ENCODE results near the gene EPS8L3. TPM values are rescaled to one million over a fixed set of nuclear protein-coding genes. Genes with fewer than 3 reads are reported as not detected.

The EPS8L3 gene
- not detected in 2 replicates for total RNA-seq
- polyA plus RNA-seq = not detected in 2 replicates
- polyA plus RNA-seq (2011; cell fraction: cytosol; rRNA removed) = not detected in 2 replicates
- polyA plus RNA-seq (2011; cell fraction: nucleus; rRNA removed) = 0.10 and 0.53 TPM in 2 replicates
- not detected in 2 replicates for polyA plus RNA-seq (2012)
- polyA minus RNA-seq = not detected in 2 replicates
- polyA minus RNA-seq (2011; cell fraction: cytosol; rRNA and poly(A)+ RNA removed) = not detected
- polyA minus RNA-seq (2011; cell fraction: nucleus; rRNA and poly(A)+ RNA removed) = not detected in 2 replicates
- not detected for Bru-seq, nascent RNA
- BruChase-seq, experiment 1, labeled RNA remaining after a 6-hour chase = not detected
- not detected for BruChase-seq, experiment 2, labeled RNA remaining after a 2-hour chase
- long read RNA-seq = 0 reads

GRCh38 chr1:109763646-109764415 is at the start of gene EPS8L3:
Gene EPS8L3 (minus strand): TSS chr1:109763923. CDS start chr1:109761749, 2,174 bp downstream.
- FAIRE-seq = no peak
- Histone ChIP-seq H3K4me2 (ENCODE audit: insufficient read depth, low read length) (peak within 1 kb of the TSS; percentile 6), H3K9me3 (replicated peaks; ENCODE audit: control insufficient read depth, insufficient read depth, low read length) (no peaks in the 10 kb centered on the region), H3K27me3 (ENCODE audit: control insufficient read depth in 2 of 2, insufficient read depth in 2 of 2, low read length in 2 of 2) (no peaks in the 10 kb centered on the region), H3K9me1 (replicated peaks; ENCODE audit: control insufficient read depth, extremely low read depth, insufficient read depth, low read length) (no peaks in the 10 kb centered on the region), H4K20me1 (replicated peaks; ENCODE audit: control insufficient read depth, extremely low read depth, insufficient read depth, low read length) (no peaks in the 10 kb centered on the region), H3K4me1 (ENCODE audit: control insufficient read depth, extremely low read depth, insufficient read depth, low read length) (peaks cover 14% of the 10 kb centered on the region), H2AFZ (ENCODE audit: low read depth, low read length) (peak within 1 kb of the TSS; percentile 30), H3K9ac (replicated peaks; ENCODE audit: extremely low read depth, insufficient read depth, low read length) (no peak within 1 kb of the TSS), H3K27ac (ENCODE audit: insufficient read depth, low read depth, low read length) (peak within 1 kb of the TSS; percentile 90), H3K79me2 (ENCODE audit: control insufficient read depth, insufficient read depth, low read length) (no peaks in the 10 kb centered on the region), H3K36me3 (ENCODE audit: control insufficient read depth in 2 of 2, extremely low read depth in 1 of 2, insufficient read depth in 2 of 2, low read length in 2 of 2) (no peaks in the 10 kb centered on the region), H3K4me3 (replicated peaks in 1 of 3; ENCODE audit: insufficient read depth in 1 of 3, low read depth in 1 of 3, low read length in 3 of 3) (no peak within 1 kb of the TSS)
- no TSS peak for BruUV-seq (replicated peaks)
- CTCF ChIA-PET = interaction anchor here (0.7 to 1.3 kb wide), 4 partner anchors 23 to 218 kb away, joined by 3 to 4 read pairs (median 3); partner anchors contain the start of gene GSTM3
- no peak for DNase-seq (ENCODE audit: low read depth, low spot score)
- POLR2A ChIA-PET = interaction anchor here (0.6 kb wide), 2 partner anchors 24 to 140 kb away, joined by 3 read pairs; no protein-coding TSS in a partner anchor
- TF ChIP-seq POLR2AphosphoS5 (IDR thresholded peaks at IDR 0.05; ENCODE audit: insufficient read depth, low read depth, low read length) (no peak), EZH2 (IDR thresholded peaks at IDR 0.05; ENCODE audit: borderline replicate concordance, low read depth, low read length, severe bottlenecking) (no peak), JUN (IDR thresholded peaks at IDR 0.05; ENCODE audit: borderline replicate concordance, insufficient read depth, insufficient read length, low read depth) (no peak), FOS (IDR thresholded peaks at IDR 0.05; ENCODE audit: borderline replicate concordance, insufficient read depth, low read length) (no peak), POLR2A (IDR thresholded peaks at IDR 0.05; ENCODE audit: low read depth, low read length) (no peak), MYC (IDR thresholded peaks at IDR 0.05; ENCODE audit: low read depth, low read length) (no peak), GATA2 (IDR thresholded peaks at IDR 0.05; ENCODE audit: insufficient read depth, insufficient read length, low read depth, low read length) (no peak), CTCF (IDR thresholded peaks at IDR 0.05; ENCODE audit: extremely low read depth in 1 of 2, insufficient read depth in 1 of 2, low read depth in 1 of 2, low read length in 2 of 2) (no peak), MAX (IDR thresholded peaks at IDR 0.05; ENCODE audit: insufficient read depth, insufficient read length) (no peak)
- intact Hi-C loops (cut with micrococcal nuclease) = loop anchor here (2.0 to 10.0 kb wide), 3 partner anchors 23 to 279 kb away; partner anchors contain the start of genes ATXN7L2, GSTM2 and GSTM3
- dilution Hi-C loops (cut with MboI; ENCODE audit: extremely low pct_ligation_motif_present, low sequenced_read_pairs) = no loop called here

Measured in endothelial cell of umbilical vein (primary cell).